ENCODE measurements around the gene PCOLCE2. TPM values are rescaled to one million over a fixed set of nuclear protein-coding genes. Genes with fewer than 3 reads are reported as not detected.

PCOLCE2 gene
- total RNA-seq, 1 experiment from 2014 or later, result 4.4 TPM

DNA sequence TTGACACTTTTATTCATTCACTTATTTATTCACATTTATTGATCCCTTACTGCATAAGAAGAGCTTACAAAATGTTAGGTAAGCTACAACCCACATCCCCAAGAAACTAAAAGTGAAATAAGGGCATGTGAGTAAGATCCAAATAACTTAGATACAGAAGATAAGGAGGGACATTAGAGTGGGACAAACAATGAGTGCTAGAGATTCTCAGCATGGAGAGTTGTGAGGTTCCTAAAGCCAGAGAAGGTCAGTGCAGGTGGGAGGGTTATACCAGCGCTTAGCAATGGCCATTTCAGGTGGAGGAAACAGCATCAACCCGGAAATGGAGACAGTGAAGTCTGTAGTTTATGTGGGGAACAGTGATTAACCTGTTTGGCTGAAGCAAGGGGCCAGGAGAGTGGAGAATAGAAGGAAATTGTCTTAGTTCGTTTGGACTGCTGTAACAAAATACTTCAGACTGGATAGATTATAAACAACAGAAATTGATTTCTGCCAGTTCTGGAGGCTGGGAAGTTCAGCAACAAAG is 25.5 kb upstream of the PCOLCE2 start:
- CTCF ChIA-PET, result no interaction called here
- no peak overlapping the region for H3K27ac ChIP-seq (ENCODE audit: low read depth, low read length)
- no peak for TF ChIP-seq TCF7L2 (IDR thresholded peaks at IDR 0.05; ENCODE audit: borderline replicate concordance, extremely low read depth, insufficient read depth, insufficient read length)
- no peak for TF ChIP-seq ZFX (IDR thresholded peaks at IDR 0.05)
- TF ChIP-seq POLR2A (IDR thresholded peaks at IDR 0.05; ENCODE audit: borderline replicate concordance, extremely low read depth, insufficient read depth, insufficient read length), result no peak
- TF ChIP-seq SIN3A (IDR thresholded peaks at IDR 0.05; ENCODE audit: low read depth), result no peak
- TF ChIP-seq, protein P1, sequence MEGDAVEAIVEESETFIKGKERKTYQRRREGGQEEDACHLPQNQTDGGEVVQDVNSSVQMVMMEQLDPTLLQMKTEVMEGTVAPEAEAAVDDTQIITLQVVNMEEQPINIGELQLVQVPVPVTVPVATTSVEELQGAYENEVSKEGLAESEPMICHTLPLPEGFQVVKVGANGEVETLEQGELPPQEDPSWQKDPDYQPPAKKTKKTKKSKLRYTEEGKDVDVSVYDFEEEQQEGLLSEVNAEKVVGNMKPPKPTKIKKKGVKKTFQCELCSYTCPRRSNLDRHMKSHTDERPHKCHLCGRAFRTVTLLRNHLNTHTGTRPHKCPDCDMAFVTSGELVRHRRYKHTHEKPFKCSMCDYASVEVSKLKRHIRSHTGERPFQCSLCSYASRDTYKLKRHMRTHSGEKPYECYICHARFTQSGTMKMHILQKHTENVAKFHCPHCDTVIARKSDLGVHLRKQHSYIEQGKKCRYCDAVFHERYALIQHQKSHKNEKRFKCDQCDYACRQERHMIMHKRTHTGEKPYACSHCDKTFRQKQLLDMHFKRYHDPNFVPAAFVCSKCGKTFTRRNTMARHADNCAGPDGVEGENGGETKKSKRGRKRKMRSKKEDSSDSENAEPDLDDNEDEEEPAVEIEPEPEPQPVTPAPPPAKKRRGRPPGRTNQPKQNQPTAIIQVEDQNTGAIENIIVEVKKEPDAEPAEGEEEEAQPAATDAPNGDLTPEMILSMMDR (IDR thresholded peaks at IDR 0.05 in 2 of 3, conservative IDR thresholded peaks at IDR 0.05 in 1 of 3; ENCODE audit: borderline replicate concordance in 1 of 3, insufficient read depth in 1 of 3, low read depth in 2 of 3, low read length in 2 of 3), result no peak
- TF ChIP-seq, protein P2, sequence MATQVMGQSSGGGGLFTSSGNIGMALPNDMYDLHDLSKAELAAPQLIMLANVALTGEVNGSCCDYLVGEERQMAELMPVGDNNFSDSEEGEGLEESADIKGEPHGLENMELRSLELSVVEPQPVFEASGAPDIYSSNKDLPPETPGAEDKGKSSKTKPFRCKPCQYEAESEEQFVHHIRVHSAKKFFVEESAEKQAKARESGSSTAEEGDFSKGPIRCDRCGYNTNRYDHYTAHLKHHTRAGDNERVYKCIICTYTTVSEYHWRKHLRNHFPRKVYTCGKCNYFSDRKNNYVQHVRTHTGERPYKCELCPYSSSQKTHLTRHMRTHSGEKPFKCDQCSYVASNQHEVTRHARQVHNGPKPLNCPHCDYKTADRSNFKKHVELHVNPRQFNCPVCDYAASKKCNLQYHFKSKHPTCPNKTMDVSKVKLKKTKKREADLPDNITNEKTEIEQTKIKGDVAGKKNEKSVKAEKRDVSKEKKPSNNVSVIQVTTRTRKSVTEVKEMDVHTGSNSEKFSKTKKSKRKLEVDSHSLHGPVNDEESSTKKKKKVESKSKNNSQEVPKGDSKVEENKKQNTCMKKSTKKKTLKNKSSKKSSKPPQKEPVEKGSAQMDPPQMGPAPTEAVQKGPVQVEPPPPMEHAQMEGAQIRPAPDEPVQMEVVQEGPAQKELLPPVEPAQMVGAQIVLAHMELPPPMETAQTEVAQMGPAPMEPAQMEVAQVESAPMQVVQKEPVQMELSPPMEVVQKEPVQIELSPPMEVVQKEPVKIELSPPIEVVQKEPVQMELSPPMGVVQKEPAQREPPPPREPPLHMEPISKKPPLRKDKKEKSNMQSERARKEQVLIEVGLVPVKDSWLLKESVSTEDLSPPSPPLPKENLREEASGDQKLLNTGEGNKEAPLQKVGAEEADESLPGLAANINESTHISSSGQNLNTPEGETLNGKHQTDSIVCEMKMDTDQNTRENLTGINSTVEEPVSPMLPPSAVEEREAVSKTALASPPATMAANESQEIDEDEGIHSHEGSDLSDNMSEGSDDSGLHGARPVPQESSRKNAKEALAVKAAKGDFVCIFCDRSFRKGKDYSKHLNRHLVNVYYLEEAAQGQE (IDR thresholded peaks at IDR 0.05; ENCODE audit: low read depth), result no peak
- TF ChIP-seq SRF (IDR thresholded peaks at IDR 0.05; ENCODE audit: low read depth), result no peak
- TF ChIP-seq MAX (IDR thresholded peaks at IDR 0.05), result no peak
- TF ChIP-seq ELF1 (IDR thresholded peaks at IDR 0.05; ENCODE audit: borderline replicate concordance, low read depth), result no peak
- TF ChIP-seq EZH2phosphoT487 (IDR thresholded peaks at IDR 0.05; ENCODE audit: borderline replicate concordance), result no peak
- no peak for TF ChIP-seq SP1 (IDR thresholded peaks at IDR 0.05; ENCODE audit: low read depth)
- no peak for TF ChIP-seq CBX3 (IDR thresholded peaks at IDR 0.05; ENCODE audit: low read depth)
- TF ChIP-seq FOSL1 (IDR thresholded peaks at IDR 0.05; ENCODE audit: low read depth), result no peak
- no peak for TF ChIP-seq EGR1 (IDR thresholded peaks at IDR 0.05; ENCODE audit: low read depth)
- no peak for TF ChIP-seq YY1 (IDR thresholded peaks at IDR 0.05; ENCODE audit: extremely low read depth, insufficient replicate concordance, low read depth, low read length)
- no peak for ATAC-seq
- H3K36me3 ChIP-seq (ENCODE audit: control insufficient read depth in 1 of 2, insufficient read depth in 2 of 2, low read length in 2 of 2), result no peaks in the 10 kb centered on the region
- H3K79me2 ChIP-seq (ENCODE audit: insufficient read depth, low read length), result no peaks in the 10 kb centered on the region
- no peak overlapping the region for H3K4me3 ChIP-seq (replicated peaks in 1 of 2; ENCODE audit: low read depth in 1 of 2, low read length in 2 of 2)
- no peaks in the 10 kb centered on the region for H4K20me1 ChIP-seq (ENCODE audit: insufficient read depth)
- BruUV-seq (replicated peaks), result no TSS peak
- no peak overlapping the region for H3K9ac ChIP-seq (ENCODE audit: low read length)
- no peaks in the 10 kb centered on the region for H3K9me2 ChIP-seq (ENCODE audit: insufficient read depth)
- no peaks in the 10 kb centered on the region for H3K9me3 ChIP-seq (ENCODE audit: control insufficient read depth in 1 of 2, insufficient read depth in 1 of 2, low read depth in 1 of 2, low read length in 2 of 2)
- intact Hi-C loops (cut with micrococcal nuclease), result no loop called here
- RAD21 ChIA-PET (ENCODE audit: low non-redundant PET in 1 of 2, low total read pairs in 2 of 2, uncharacterized antibody in 2 of 2, unreplicated experiment in 2 of 2), result no interaction called here
- POLR2A ChIA-PET, result no interaction called here
- no peak for DNase-seq (ENCODE audit: low read depth, low spot score)
- H3K4me1 ChIP-seq (ENCODE audit: control insufficient read depth in 1 of 2, insufficient read depth in 2 of 2, low read length in 2 of 2), result no peaks in the 10 kb centered on the region
- no peak overlapping the region for H3K4me2 ChIP-seq (ENCODE audit: low read length)
- no peak overlapping the region for H2AFZ ChIP-seq (ENCODE audit: low read depth, low read length, poor library complexity, severe bottlenecking)
- H3K27me3 ChIP-seq (ENCODE audit: insufficient read depth, low read length), result no peaks in the 10 kb centered on the region

Measured in HCT116 (cell line).